GM12878 (cell line): Measurements from ENCODE around the gene CTNNBL1. TPM values are rescaled to one million over a fixed set of nuclear protein-coding genes. Genes with fewer than 3 reads are reported as not detected.
A peak's percentile ranks its signal among the peaks of the same experiment; 100 is the strongest.

Source experiments
- BCLAF1 ChIP-seq: fragments of 450-650 bp; IDR thresholded peaks from 2 replicates; pipeline ENCODE4 v1.6.1; 2017; ENCODE audit warnings: antibody characterized with exemption, mild to moderate bottlenecking, moderate library complexity
- CBFB ChIP-seq: IDR thresholded peaks from 2 replicates; pipeline ENCODE4 v1.6.1; 2016; ENCODE audit warnings: antibody characterized with exemption, low read depth
- FOXK2 ChIP-seq: fragments of 450-650 bp; IDR thresholded peaks from 2 replicates; pipeline ENCODE4 v1.6.1; 2017; ENCODE audit warnings: mild to moderate bottlenecking, moderate library complexity
- HDAC6 ChIP-seq: fragments of 200-600 bp; sonication (generic); IDR thresholded peaks from one replicate; pipeline ENCODE4 v1.8.0; 2017; ENCODE audit warnings: antibody characterized with exemption; ENCODE audit not compliant: unreplicated experiment
- MYC ChIP-seq: IDR thresholded peaks from 2 replicates; pipeline ENCODE4 v1.6.1; 2011; ENCODE audit warnings: mild to moderate bottlenecking, low read length, moderate library complexity, inconsistent platforms; ENCODE audit not compliant: insufficient read depth, insufficient replicate concordance, insufficient read length, severe bottlenecking
- NFXL1 ChIP-seq: fragments of 450-650 bp; IDR thresholded peaks from 2 replicates; pipeline ENCODE4 v1.6.1; 2017; ENCODE audit warnings: antibody characterized with exemption, mild to moderate bottlenecking, borderline replicate concordance
- PML ChIP-seq: IDR thresholded peaks from 2 replicates; pipeline ENCODE4 v1.6.1; 2012; ENCODE audit warnings: low read length, inconsistent platforms
- POLR2AphosphoS2 ChIP-seq: IDR thresholded peaks from 2 replicates; pipeline ENCODE4 v1.6.1; 2011; ENCODE audit warnings: low read depth, mild to moderate bottlenecking, low read length, improper control_type of control experiment, moderate library complexity
- SMC3 ChIP-seq: IDR thresholded peaks from 2 replicates; pipeline ENCODE4 v1.6.1; 2011; ENCODE audit warnings: low read length, improper control_type of control experiment, borderline replicate concordance
- TCF12 ChIP-seq: IDR thresholded peaks from 2 replicates; pipeline ENCODE4 v1.6.1; 2011; ENCODE audit warnings: low read depth, mild to moderate bottlenecking, low read length
- YBX1 ChIP-seq: fragments of 450-650 bp; IDR thresholded peaks from 2 replicates; pipeline ENCODE4 v1.6.1; 2016; ENCODE audit warnings: antibody characterized with exemption
- ZBTB40 ChIP-seq: fragments of 450-650 bp; IDR thresholded peaks from 2 replicates; pipeline ENCODE4 v1.6.1; 2016; ENCODE audit warnings: mild to moderate bottlenecking, moderate library complexity, borderline replicate concordance
- ZNF274 ChIP-seq: IDR thresholded peaks from one replicate; pipeline ENCODE4 v1.8.0; 2011; ENCODE audit not compliant: insufficient read length, insufficient read depth
- polyA plus RNA-seq, 11 experiments: library from polyadenylated mRNA; depleted of rRNA in 4 of 11; unstranded in 6 of 11; stranded (reverse) in 5 of 11; fragments of >200 nt; fragmentation: Nextera tagmentation in 4 of 11; fragmentation: Illumina TruSeq in 1 of 11; extraction: Ambion mirVana in 4 of 11; extraction: Trizol in 1 of 11; gene quantifications; 1 replicate in 1 of 11; 2 replicates in 10 of 11; pipeline versions ENCODE4 v1.2.1 to v1.2.3, GENCODE V29; 2011 to 2016; ENCODE audit warnings: inconsistent platforms in 2 of 11, missing spikeins in 2 of 11, low read depth in 1 of 11
- total RNA-seq, 4 experiments: library from RNA; depleted of rRNA in 3 of 4; stranded (reverse); fragments of >200 nt in 3 of 4; fragmentation: Illumina TruSeq in 1 of 4; extraction: Trizol in 1 of 4; gene quantifications; 2 replicates each; pipeline versions ENCODE4 v1.2.1 to v1.2.3, GENCODE V29; 2013 to 2021
- TF ChIP-seq, protein P1 (sequence below): IDR thresholded peaks from 2 replicates; pipeline ENCODE4 v1.6.1; 2011; ENCODE audit warnings: low read depth, mild to moderate bottlenecking, low read length, moderate library complexity, borderline replicate concordance; ENCODE audit errors: extremely low read depth
- TF ChIP-seq, protein P2 (sequence below): fragments of 450-650 bp; IDR thresholded peaks from 2 replicates; pipeline ENCODE4 v1.6.1; 2016; ENCODE audit warnings: mild to moderate bottlenecking
- TF ChIP-seq, protein P3 (sequence below): fragments of 450-650 bp; IDR thresholded peaks from 2 replicates; pipeline ENCODE4 v1.6.1; 2016; ENCODE audit warnings: mild to moderate bottlenecking

The CTNNBL1 gene
- total and polyA plus RNA-seq, 10 of the 15 experiments (the other 5 are each of a cell fraction or from before 2014, with no cell fraction given) = 43.1 to 102 (median 67.8) TPM

GRCh38 chr20:37803438-37804307 is 109.8 kb downstream of the CTNNBL1 start (continued):
- TF ChIP-seq ZNF274 (no peak), ZBTB40 (no peak), TCF12 (no peak), CBFB (0 out of 2 replicates have a peak, but pooled peaks have one; percentile 9), BCLAF1 (no peak), HDAC6 (no peak), NFXL1 (no peak), FOXK2 (no peak), YBX1 (no peak), PML (no peak), MYC (no peak), POLR2AphosphoS2 (no peak), SMC3 (no peak)
- TF ChIP-seq, protein P1, sequence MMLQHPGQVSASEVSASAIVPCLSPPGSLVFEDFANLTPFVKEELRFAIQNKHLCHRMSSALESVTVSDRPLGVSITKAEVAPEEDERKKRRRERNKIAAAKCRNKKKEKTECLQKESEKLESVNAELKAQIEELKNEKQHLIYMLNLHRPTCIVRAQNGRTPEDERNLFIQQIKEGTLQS = no peak
- TF ChIP-seq, protein P2, sequence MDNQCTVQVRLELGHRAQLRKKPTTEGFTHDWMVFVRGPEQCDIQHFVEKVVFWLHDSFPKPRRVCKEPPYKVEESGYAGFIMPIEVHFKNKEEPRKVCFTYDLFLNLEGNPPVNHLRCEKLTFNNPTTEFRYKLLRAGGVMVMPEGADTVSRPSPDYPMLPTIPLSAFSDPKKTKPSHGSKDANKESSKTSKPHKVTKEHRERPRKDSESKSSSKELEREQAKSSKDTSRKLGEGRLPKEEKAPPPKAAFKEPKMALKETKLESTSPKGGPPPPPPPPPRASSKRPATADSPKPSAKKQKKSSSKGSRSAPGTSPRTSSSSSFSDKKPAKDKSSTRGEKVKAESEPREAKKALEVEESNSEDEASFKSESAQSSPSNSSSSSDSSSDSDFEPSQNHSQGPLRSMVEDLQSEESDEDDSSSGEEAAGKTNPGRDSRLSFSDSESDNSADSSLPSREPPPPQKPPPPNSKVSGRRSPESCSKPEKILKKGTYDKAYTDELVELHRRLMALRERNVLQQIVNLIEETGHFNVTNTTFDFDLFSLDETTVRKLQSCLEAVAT = no peak
- TF ChIP-seq, protein P3, sequence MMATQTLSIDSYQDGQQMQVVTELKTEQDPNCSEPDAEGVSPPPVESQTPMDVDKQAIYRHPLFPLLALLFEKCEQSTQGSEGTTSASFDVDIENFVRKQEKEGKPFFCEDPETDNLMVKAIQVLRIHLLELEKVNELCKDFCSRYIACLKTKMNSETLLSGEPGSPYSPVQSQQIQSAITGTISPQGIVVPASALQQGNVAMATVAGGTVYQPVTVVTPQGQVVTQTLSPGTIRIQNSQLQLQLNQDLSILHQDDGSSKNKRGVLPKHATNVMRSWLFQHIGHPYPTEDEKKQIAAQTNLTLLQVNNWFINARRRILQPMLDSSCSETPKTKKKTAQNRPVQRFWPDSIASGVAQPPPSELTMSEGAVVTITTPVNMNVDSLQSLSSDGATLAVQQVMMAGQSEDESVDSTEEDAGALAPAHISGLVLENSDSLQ = no peak
